A549 treated with GW870086 at 1 μM for 4 hours (cell line): ENCODE data around the gene MSGN1. TPM values are rescaled to one million over a fixed set of nuclear protein-coding genes. Genes with fewer than 3 reads are reported as not detected.

Source experiments
- total RNA-seq: library from RNA; stranded (reverse); fragments of 200-300 nt; extraction: Qiagen RNA extraction; gene quantifications from 5 replicates; pipeline ENCODE4 v1.2.3, GENCODE V29; 2022; ENCODE audit warnings: low read depth

Gene MSGN1
- not detected in 5 replicates for total RNA-seq

DNA sequence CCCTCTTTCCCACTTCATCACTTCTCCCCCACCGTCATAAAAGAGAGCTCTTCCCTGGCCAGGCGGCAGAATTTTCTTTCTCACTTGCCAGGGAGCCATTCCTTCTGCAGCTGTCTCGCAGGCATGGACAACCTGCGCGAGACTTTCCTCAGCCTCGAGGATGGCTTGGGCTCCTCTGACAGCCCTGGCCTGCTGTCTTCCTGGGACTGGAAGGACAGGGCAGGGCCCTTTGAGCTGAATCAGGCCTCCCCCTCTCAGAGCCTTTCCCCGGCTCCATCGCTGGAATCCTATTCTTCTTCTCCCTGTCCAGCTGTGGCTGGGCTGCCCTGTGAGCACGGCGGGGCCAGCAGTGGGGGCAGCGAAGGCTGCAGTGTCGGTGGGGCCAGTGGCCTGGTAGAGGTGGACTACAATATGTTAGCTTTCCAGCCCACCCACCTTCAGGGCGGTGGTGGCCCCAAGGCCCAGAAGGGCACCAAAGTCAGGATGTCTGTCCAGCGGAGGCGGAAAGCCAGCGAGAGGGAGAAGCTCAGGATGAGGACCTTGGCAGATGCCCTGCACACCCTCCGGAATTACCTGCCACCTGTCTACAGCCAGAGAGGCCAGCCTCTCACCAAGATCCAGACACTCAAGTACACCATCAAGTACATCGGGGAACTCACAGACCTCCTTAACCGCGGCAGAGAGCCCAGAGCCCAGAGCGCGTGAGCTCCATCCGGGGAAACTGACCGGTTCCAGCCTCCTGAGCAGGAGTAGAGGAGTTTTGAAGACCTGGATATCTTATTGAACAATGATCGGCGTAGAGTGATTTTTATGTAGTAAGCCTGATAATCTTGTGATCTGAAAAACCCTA, at the start of gene MSGN1:
TSS of gene MSGN1 (plus strand) at position 65 of the 850 bp plus-strand sequence. CDS start at position 124, 59 bp downstream.

Other genes with a start within 250 kb of the MSGN1 start
- gene SMC6, start 62.6 kb upstream of the MSGN1 start, total RNA-seq, result 22.6 to 33.4 TPM (median 30.2 TPM) in 5 replicates
- gene GEN1, start 62.3 kb upstream of the MSGN1 start, total RNA-seq, result 8.9 to 14.4 TPM (median 12.9 TPM) in 5 replicates
- gene KCNS3, start 62.2 kb downstream of the MSGN1 start, total RNA-seq, result 1.1 to 1.5 TPM (median 1.3 TPM) in 5 replicates